Measurements from ENCODE around the gene NUDT16L1.

DNA sequence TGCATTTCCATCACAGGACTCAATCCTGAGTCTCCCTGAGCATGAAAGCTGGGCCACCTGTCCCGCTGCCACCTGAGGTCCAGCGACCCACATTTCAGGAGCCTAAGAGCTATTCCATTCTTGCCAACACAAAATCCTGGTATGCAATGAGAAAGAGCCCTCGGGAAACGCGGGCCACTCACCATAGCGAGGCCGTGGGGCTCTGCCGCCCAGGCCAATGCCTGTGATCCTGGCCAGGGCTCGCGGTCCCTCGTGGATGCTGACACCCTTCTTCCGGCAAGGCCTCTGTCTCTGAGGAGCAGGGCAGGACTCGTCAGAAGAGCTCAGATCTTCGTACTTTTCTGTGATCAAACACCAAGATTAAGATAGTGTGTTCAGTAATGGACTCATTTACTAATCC lies 11.6 kb downstream of the NUDT16L1 start:
- no peak for TF ChIP-seq POLR2A (IDR thresholded peaks at IDR 0.05; ENCODE audit: low read depth, low read length)
- no peak for TF ChIP-seq TAF1 (IDR thresholded peaks at IDR 0.05; ENCODE audit: borderline replicate concordance, low read depth, low read length)
- no peak for TF ChIP-seq POLR2AphosphoS5 (IDR thresholded peaks at IDR 0.05; ENCODE audit: low read depth, low read length)

Data from GM12892 (cell line).